ENCODE results near the gene XCL1. TPM values are rescaled to one million over a fixed set of nuclear protein-coding genes. Genes with fewer than 3 reads are reported as not detected.
"Not testable (repeated sequence)": the region's sequence is repeated elsewhere in the genome, so short reads cannot be mapped to it uniquely, and the experiment has no call there.

The XCL1 gene
- total and polyA plus RNA-seq, 5 experiments from 2014 or later, result 0.36 to 1.5 (median 0.65) TPM; not detected in 2

DNA sequence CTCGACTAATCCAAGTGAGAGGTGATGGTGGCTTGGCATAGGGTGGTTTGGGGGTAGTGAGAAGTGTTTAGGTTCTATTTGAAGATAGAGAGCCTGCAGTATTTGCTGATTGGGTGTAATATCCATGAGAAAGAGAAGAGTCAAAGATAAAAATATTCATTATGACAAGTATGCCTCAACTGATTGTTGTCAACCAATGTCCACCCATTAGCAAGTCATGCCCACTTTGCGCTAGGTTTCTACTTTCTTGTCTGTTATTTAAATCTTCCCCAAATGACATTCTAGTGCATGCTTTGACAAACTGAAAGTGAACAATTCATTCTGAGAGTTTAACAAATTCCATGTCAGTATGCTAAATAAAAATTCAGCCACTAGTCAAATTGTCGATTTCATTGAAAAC lies 3.8 kb upstream of the XCL1 start:
- DNase-seq, result no peak
- Mint-ChIP-seq H3K27me3 (no peaks in the 10 kb centered on the region), H3K36me3 (no peaks in the 10 kb centered on the region), H3K4me1 (peaks cover 8 to 27% (median 24%) of the 10 kb centered on the region in 4 donors), H3K27ac (peak overlapping the region in 1 of 10 donors; percentile 7), H3K4me3 (no peak overlapping the region), H3K9me3 (no peaks in the 10 kb centered on the region)
- no peak for ATAC-seq
- POLR2A ChIA-PET, result no interaction called here

DNA sequence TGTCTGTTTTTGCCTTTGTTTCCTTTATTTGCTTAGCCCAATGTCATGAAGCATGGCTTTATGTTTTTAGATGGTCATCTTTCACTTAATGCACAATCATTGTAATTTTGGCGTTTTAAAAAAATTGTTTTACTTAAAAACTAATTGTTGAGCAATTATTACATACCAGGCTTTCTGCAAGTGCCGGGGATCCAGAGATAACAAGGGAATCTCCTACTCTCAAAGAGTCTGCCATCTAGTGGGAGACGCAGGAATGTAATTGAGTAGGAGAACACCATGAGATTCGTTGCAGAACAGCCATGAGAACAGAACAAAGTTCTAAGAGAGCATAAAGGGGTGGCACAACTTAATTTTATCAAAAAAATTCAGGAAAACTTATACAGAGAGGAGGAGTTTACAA lies 2.2 kb upstream of the XCL1 start:
- ATAC-seq, result peak; percentile 44 to 59
- H3K27ac Mint-ChIP-seq, H3K27me3 Mint-ChIP-seq, H3K9me3 Mint-ChIP-seq, H3K36me3 Mint-ChIP-seq, H3K4me3 Mint-ChIP-seq, POLR2A ChIA-PET: not testable (repeated sequence)
- peak in 6 of 10 donors; percentile 1 to 52 (median 26) for DNase-seq
- peaks cover 8 to 32% (median 27%) of the 10 kb centered on the region in 4 donors for H3K4me1 Mint-ChIP-seq

DNA sequence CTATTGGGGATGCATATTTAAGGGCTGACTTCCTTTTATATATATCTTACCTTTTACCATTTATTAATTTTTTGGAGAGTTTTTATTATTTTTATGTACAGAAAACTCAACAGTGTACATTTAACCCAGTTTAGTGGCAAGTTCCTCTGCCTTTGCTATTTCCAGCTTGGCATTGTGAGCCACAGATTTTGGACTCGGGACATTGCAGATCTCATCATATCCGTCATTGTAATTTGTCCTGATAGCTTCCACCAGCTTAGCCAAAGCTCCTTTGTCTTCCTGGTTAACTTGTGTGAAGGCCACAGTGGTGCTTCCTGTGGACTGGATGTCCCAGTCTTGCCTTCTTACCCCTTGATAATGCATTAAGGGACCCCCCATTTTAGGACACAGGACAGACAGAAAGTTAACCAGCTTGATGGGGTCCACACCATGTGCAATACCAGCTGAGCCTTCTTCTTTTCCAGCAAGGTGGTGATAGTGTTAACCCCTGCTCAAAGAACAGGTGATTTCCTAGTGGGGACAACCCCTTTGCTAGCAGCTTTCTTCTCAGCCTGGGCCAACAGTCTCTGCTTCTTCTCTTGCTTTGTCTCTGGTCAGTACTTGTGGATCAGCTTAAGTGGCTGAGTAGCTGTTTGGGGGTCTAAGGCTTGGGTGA lies 2.3 kb downstream of the XCL1 start:
- ATAC-seq, H3K27me3 Mint-ChIP-seq, H3K36me3 Mint-ChIP-seq, H3K9me3 Mint-ChIP-seq, DNase-seq: not testable (repeated sequence)
- POLR2A ChIA-PET, result interaction anchor here (0.6 kb wide), 1 partner anchor 1098 kb away, joined by 3 read pairs; no protein-coding TSS in a partner anchor
- Mint-ChIP-seq H3K4me3 (peak overlapping the region in 2 of 10 donors; percentile 43 to 62), H3K27ac (peak overlapping the region in 1 of 10 donors; percentile 19), H3K4me1 (peaks cover 11 to 26% (median 21%) of the 10 kb centered on the region in 4 donors)

DNA sequence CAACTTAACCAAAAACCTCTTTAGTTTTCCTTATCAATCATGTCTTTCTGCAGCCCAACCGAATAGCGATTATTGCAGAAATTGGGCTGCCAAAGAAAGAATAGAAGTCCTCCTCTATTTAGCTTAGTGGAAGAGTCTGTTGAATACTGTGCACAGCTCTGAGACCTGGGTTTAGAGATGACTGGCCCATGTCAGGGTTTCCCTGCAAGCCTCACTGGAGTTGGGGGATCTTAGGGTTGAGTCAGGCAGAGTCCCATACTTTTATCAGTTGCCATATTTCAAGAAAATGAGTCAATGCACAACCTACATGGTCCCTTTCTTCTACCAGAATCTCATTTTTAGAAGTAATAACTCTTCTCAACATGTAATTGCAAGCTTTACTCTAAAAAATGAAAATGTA lies 3.9 kb downstream of the XCL1 start:
- POLR2A ChIA-PET, result interaction anchor here (0.6 kb wide), 1 partner anchor 1074 kb away, joined by 3 read pairs; no protein-coding TSS in a partner anchor
- H3K4me1 Mint-ChIP-seq, result peaks cover 6 to 14% (median 11%) of the 10 kb centered on the region in 4 donors
- H3K4me3 Mint-ChIP-seq, H3K27ac Mint-ChIP-seq, H3K36me3 Mint-ChIP-seq, ATAC-seq, DNase-seq, H3K9me3 Mint-ChIP-seq, H3K27me3 Mint-ChIP-seq: not testable (repeated sequence)

DNA sequence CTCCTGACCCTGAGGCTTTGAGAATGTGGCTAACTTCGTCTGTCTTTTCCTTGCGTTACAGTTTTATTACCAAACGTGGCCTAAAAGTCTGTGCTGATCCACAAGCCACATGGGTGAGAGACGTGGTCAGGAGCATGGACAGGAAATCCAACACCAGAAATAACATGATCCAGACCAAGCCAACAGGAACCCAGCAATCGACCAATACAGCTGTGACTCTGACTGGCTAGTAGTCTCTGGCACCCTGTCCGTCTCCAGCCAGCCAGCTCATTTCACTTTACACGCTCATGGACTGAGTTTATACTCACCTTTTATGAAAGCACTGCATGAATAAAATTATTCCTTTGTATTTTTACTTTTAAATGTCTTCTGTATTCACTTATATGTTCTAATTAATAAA lies 4.6 kb downstream of the XCL1 start:
- POLR2A ChIA-PET, H3K27me3 Mint-ChIP-seq, H3K36me3 Mint-ChIP-seq, H3K9me3 Mint-ChIP-seq, DNase-seq, H3K27ac Mint-ChIP-seq, ATAC-seq: not testable (repeated sequence)
- peak overlapping the region in 1 of 10 donors; percentile 19 for H3K4me3 Mint-ChIP-seq
- peaks cover 6 to 14% (median 12%) of the 10 kb centered on the region in 4 donors for H3K4me1 Mint-ChIP-seq

DNA sequence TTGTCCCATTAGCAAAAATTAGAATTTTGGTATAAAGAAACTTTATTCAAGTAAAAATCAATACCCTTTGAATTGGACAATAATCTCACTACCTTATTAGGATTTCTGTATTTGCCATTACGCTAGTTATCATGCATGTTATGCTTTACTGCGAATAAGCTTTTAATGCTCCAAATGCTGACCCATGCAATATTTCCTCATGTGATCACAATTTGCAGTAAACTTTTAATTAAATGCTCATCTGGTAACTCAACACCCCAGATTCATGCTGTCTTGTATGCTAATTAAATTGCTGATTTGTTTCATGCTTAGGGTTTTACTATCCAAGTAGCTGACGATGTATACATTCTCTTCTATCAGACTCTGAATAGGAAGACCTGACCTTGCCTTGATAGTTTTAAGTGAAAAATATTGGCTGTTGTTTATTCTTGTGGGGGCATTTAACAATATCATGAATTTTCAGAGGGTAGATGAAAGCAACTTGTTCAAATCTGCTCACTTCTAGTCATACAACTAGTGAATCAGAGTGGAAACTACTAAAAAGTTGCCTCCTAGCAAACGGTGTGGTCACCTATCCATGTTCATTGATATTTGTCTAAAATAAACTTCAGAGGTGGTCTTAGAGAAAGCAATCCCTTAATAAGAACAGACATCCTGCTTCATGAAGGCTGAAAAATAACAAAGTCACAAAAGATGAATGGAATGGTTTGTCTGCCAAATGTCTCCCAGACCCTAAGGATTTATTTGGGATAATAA lies 5.6 kb downstream of the XCL1 start:
- Mint-ChIP-seq H3K36me3 (no peaks in the 10 kb centered on the region), H3K9me3 (no peaks in the 10 kb centered on the region), H3K27me3 (no peaks in the 10 kb centered on the region), H3K4me1 (peaks cover 3 to 10% (median 7%) of the 10 kb centered on the region in 4 donors), H3K4me3 (no peak overlapping the region), H3K27ac (no peak overlapping the region)
- DNase-seq (no peak), ATAC-seq (no peak)
- POLR2A ChIA-PET, result no interaction called here

DNA sequence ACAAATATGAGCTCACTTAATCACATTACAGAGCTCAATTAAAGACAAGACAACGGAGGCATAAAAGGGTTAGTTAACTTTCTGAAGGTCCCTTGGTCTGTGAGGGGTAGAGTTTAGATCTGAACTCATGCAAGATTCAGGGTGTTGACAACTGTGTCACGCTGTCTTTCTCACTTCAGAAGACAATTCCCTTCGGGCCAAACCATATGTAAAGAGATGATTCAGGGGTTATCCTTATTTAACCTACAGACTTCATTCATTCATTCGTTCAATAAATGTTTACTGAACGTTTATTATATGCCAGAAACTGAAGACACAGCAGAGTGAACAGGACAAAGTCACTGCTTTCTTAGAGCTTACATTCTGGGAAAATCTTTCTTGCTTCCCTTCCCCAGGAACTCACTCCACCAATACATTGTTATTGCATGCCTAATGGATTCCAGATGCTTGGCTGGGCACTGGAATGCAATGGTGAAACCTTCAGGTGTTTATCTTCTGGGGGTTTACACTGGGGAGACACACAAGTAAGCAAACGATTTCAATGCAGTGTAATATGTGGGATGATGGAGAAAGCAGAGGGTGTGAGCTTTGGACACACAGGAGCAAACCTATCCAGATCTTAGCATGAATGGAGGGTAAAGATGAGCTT lies 6.4 kb downstream of the XCL1 start:
- Mint-ChIP-seq H3K27me3 (no peaks in the 10 kb centered on the region), H3K27ac (no peak overlapping the region), H3K4me3 (no peak overlapping the region), H3K9me3 (peaks cover 0 to 3% (median 0%) of the 10 kb centered on the region in 9 donors), H3K4me1 (peaks cover 3 to 7% (median 5%) of the 10 kb centered on the region in 4 donors), H3K36me3 (no peaks in the 10 kb centered on the region)
- no peak for ATAC-seq
- POLR2A ChIA-PET, result no interaction called here
- no peak for DNase-seq

DNA sequence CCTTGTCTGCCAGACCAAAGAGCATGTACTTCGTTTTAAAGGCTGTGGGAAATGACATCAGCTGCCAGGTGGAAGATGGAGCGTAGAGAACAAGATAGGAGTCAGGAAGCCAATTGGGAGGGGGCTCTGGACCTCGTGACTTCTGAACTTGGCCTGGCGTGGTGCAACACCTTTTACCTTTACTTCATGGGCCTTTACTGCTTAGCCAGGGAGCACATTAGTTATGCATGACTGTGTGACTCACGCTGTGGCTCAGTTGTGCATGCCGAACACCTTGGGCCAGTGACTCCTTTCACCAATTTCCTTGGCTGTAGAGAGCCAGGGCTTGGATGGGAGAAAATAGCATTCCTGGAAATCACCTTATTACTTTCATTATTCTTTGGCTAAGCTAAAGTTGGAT lies 7.2 kb downstream of the XCL1 start:
- H3K27ac Mint-ChIP-seq, result peak overlapping the region in 1 of 10 donors; percentile 68

DNA sequence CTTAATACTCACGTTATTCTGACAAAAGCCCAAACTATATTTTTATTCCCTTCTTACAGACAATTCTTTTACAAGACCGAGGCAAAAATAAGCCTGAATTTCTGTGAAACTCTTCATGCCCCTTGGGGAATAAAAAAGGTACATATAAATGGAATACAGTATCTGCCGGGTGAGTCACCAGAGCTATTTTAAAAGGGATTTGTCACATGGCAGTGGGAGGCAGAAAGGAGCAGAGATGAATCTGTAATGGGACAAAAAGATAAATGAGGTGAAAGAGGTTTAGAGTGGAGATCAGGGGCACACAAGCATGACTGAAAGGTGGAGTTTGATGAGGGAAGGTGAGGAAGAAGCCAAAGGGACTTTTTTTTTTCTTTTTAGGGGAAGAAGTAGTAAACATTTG lies 8.8 kb downstream of the XCL1 start:
- Mint-ChIP-seq H3K27me3 (no peaks in the 10 kb centered on the region), H3K36me3 (no peaks in the 10 kb centered on the region), H3K27ac (no peak overlapping the region), H3K4me1 (peaks cover 0 to 3% (median 1%) of the 10 kb centered on the region in 4 donors), H3K4me3 (no peak overlapping the region), H3K9me3 (peaks cover 0 to 3% (median 0%) of the 10 kb centered on the region in 9 donors)
- ATAC-seq (no peak), DNase-seq (no peak)
- POLR2A ChIA-PET, result no interaction called here

More for the DNA sequence above, 7.2 kb downstream of the XCL1 start:
- no peaks in the 10 kb centered on the region for H3K36me3 Mint-ChIP-seq
- no peaks in the 10 kb centered on the region for H3K27me3 Mint-ChIP-seq
- peaks cover 0 to 5% (median 2%) of the 10 kb centered on the region in 4 donors for H3K4me1 Mint-ChIP-seq
- DNase-seq (no peak), ATAC-seq (no peak)
- POLR2A ChIA-PET, result no interaction called here
- H3K9me3 Mint-ChIP-seq, result peaks cover 0 to 3% (median 0%) of the 10 kb centered on the region in 9 donors
- no peak overlapping the region for H3K4me3 Mint-ChIP-seq

DNA sequence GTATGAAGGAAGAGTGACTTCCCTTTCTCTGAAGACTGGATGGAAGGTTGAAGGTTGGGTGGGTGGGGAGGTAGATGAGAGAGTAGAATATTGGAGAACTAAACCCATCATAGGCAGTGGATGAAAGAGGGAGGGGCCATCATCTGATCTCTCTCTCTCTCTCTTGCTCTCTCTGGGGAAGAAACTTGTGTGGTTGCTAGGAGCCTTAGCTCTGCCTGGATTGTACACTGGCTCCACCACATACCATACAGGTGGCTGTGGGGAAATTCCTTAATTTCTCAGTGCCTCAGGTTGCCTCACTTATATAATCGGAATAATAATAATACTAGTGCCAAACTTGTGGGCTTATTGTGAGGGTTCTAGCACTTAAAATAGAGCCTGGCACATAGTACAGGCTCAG lies 9.5 kb downstream of the XCL1 start:
- Mint-ChIP-seq H3K9me3 (peaks cover 0 to 3% (median 0%) of the 10 kb centered on the region in 9 donors), H3K36me3 (no peaks in the 10 kb centered on the region), H3K27me3 (no peaks in the 10 kb centered on the region), H3K4me3 (no peak overlapping the region), H3K27ac (no peak overlapping the region), H3K4me1 (peaks cover 0 to 3% (median 0%) of the 10 kb centered on the region in 4 donors)
- POLR2A ChIA-PET, result no interaction called here
- DNase-seq (no peak), ATAC-seq (no peak)

DNA sequence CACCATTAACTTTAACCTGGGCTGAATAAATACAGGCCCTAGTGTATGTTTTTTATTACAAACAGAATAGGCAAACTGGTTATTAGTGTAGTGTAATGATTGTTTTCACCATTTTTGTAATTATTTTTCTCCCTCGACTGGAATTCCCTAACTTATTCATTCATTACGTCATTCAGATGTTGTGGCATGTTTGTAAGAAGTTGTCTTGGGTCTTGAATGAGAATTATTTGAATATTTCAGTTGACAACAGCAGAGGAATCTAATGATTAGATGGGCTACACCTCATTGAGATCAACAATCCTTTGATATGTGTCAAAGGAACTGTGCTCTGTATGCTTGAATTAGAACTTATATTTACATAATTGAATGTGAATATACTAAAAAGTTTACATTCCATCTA lies 12.8 kb downstream of the XCL1 start:
- peaks cover 0 to 3% (median 0%) of the 10 kb centered on the region in 4 donors for H3K4me1 Mint-ChIP-seq
- H3K9me3 Mint-ChIP-seq, result peaks cover 0 to 3% (median 0%) of the 10 kb centered on the region in 9 donors
- no peaks in the 10 kb centered on the region for H3K36me3 Mint-ChIP-seq
- POLR2A ChIA-PET, result no interaction called here
- H3K4me3 Mint-ChIP-seq, result no peak overlapping the region
- H3K27ac Mint-ChIP-seq, result no peak overlapping the region
- no peaks in the 10 kb centered on the region for H3K27me3 Mint-ChIP-seq
- ATAC-seq, result no peak
- no peak for DNase-seq

DNA sequence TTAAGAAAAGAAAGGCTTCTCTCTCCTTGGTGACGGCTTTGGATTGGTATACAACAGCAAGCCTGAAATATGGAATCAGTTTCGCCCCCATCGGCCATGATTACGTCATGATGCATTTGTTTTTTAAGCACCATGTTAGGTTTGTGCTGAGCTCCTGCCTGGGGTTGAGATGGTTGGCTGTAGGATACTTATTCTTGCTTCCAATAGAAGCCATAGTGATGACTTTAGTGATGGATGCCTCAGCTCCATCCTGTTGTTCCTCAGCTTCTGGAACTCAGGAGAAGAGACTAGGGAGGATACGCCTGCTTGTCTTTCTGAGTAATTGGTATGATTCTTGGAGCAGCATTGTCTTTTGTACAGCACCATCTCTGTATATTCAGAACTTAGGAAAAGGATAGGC lies 14.7 kb downstream of the XCL1 start:
- no peaks in the 10 kb centered on the region for H3K36me3 Mint-ChIP-seq
- POLR2A ChIA-PET, result no interaction called here
- no peak for DNase-seq
- no peak overlapping the region for H3K4me3 Mint-ChIP-seq
- no peaks in the 10 kb centered on the region for H3K27me3 Mint-ChIP-seq
- no peaks in the 10 kb centered on the region for H3K4me1 Mint-ChIP-seq
- H3K9me3 Mint-ChIP-seq, result peaks cover 0 to 3% (median 0%) of the 10 kb centered on the region in 9 donors
- no peak overlapping the region for H3K27ac Mint-ChIP-seq
- no peak for ATAC-seq

DNA sequence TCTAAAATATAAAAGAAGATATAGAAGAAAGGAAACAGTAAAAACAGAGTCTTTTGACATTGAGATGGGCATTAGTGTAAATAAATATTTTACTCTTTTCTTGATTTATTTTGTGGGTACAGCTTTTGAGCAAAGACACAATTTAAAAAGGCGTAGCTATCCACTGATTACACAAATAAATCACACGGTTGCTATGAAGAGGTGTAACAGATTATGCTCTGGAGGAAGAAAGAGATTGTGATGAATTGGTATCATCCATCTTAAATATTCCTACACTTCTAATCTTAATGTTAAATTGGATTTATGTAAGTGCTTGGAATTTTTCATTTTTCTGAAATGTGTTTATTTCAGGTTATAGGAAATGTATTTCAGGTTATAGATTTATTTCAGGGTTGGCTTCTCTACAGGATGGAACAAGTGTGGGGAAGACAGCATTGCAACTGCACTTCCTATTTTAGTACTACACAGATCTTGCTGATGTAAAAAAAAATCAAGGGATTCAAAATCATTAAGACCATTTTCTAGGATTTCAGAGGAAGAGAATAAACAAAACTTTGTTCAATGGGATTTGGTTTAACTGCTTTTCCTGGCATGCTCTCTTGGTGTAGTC lies 15.3 kb downstream of the XCL1 start:
- Mint-ChIP-seq H3K4me1 (no peaks in the 10 kb centered on the region), H3K9me3 (peaks cover 0 to 3% (median 0%) of the 10 kb centered on the region in 9 donors), H3K27ac (no peak overlapping the region), H3K4me3 (no peak overlapping the region), H3K27me3 (no peaks in the 10 kb centered on the region), H3K36me3 (no peaks in the 10 kb centered on the region)
- DNase-seq, result no peak
- POLR2A ChIA-PET, result no interaction called here
- ATAC-seq, result no peak
